NOMO-1 (cell line): ENCODE results near the gene GALNTL6.
"Not testable (repeated sequence)": the region's sequence is repeated elsewhere in the genome, so short reads cannot be mapped to it uniquely, and the experiment has no call there.

ENCODE experiments used
- DNase-seq, 2 experiments: peaks; one replicate each; lab custom pipeline; 2025; ENCODE audit not compliant: unreplicated experiment in 2 of 2; lab: John Stamatoyannopoulos, UW

Gene GALNTL6

DNA sequence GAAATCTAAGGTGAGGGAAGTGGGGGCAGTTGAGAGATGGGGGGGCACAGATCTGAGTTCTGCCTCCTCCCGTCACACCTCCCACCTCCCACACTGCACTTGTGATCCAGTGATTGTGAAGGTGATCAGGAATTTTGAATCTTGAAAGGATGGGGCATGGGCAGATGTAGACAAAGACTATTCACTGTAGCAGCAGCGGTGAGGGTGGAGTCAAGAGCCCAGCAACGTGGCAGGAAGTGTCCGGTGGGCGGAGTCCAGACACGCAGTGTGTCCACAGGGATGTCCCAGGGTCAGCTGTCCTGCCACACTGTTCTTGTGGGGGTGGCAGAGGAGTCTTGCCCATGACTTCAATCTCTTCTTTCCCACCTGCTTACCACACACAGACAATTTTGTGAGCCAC is 1024.9 kb downstream of the GALNTL6 start:
- DNase-seq: no peak

DNA sequence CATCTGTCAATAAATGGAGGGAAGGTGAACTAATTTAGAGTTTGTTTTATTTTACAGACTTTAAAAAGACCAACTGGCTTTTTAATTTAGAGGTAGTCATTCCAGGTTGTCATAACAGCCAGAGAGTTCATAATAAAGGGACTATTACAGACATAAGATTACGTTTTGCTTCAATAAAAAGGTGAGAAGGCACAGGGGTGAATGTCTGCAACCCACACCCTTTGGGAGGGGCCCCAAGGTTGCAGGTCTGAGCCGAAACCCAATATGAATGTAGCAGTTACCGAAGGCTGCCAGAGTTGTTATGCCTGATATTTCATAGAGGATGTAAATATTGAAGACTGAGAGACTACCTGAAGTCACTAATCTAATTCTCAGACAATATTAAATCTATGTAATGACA is 1025.7 kb downstream of the GALNTL6 start:
- no peak for DNase-seq

- no peak for DNase-seq
Measured at GRCh38 chr4:172842779-172843178, 1029.6 kb downstream of the GALNTL6 start.

DNA sequence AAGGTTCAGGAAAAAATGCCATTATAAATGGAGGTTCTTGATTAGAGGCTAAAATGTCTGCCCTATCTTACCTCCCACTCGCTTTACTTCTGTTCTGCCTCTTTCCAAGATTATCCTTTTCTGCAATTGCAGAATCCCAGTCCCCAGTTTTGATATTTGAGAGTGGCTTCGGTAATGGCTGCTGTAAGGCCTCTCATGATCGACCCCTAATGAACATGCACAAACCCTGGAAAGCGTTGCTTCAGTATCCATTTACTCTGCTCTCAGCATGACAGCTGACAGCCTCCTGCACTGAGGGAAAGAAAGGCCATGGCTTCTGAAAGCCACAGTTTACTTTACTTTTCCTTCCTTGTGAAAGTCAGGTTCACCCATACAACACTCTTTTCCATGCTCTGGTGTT is 1030.0 kb downstream of the GALNTL6 start:
- no peak for DNase-seq

- no peak for DNase-seq
Measured at GRCh38 chr4:172844556-172844955, 1031.4 kb downstream of the GALNTL6 start.

DNA sequence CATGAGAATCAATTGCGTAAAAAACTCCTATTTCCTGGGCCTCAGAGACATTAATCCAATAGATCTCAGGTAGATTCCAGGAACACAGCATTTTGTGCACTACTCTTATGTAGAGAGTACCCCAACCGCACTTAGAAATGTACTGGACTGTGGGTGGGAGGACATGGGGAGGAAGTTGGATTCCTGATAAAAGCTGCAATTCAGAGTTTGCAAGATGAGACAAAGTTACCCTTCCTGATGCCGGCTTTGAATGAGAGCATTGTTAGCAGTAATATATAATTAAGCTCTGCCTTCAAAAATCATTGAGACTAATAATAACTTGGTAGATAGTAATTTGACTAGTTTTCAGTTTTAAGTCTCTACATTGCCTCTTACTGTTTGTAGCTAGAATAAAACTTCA is 1032.1 kb downstream of the GALNTL6 start:
- DNase-seq: no peak

GRCh38 chr4:172850838-172851237 is 1037.6 kb downstream of the GALNTL6 start:
- DNase-seq: no peak

DNA sequence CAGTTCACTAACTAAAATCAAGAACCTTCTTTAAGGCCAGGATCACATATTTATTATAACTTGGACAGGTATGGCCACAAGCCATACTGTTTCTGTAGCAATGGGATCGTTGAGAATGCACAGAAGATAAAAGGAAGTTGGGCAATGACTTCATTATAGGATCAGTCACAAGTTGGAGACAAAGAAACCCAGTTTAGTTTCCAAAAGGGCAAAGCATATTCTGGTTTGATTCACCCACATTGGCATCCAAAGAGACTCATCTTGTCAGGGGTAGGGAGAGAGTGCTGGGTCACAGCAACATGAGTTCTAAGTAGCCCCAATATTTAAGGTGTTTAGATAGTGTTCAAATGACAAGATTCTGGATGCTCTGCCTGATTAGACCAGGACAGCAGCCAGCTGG is 1038.3 kb downstream of the GALNTL6 start:
- no peak for DNase-seq

- DNase-seq: no peak
Measured at GRCh38 chr4:172857026-172857425, 1043.8 kb downstream of the GALNTL6 start.

GRCh38 chr4:172858731-172859230 is 1045.6 kb downstream of the GALNTL6 start:
- no peak for DNase-seq

- DNase-seq: no peak
Measured at GRCh38 chr4:172865103-172865502, 1051.9 kb downstream of the GALNTL6 start.

- DNase-seq: no peak
Measured at GRCh38 chr4:172865531-172866127, 1052.4 kb downstream of the GALNTL6 start.

GRCh38 chr4:172866421-172866820 is 1053.2 kb downstream of the GALNTL6 start:
- DNase-seq: no peak

DNA sequence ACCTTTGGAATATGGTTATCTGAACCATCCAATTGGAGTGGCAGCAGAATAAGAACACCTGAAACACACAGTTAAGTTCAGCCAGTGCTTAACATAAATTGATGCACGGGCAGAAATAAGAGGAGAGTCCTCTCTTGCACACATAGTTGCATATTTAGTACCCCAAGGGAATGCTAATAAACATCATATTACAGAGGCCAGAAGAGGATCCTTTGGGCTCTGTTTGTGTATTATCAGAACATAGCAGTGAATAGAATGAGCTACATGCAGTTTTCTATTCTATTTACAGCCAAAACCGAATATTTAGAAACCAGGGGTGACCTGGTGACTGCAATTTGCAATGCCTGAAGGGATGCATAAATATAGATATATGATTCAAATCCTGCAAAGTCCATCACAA is 1054.6 kb downstream of the GALNTL6 start:
- no peak for DNase-seq

GRCh38 chr4:172868271-172868670 is 1055.1 kb downstream of the GALNTL6 start:
- DNase-seq: no peak

- no peak for DNase-seq
Measured at GRCh38 chr4:172869621-172870268, 1056.5 kb downstream of the GALNTL6 start.

- DNase-seq: no peak
Measured at GRCh38 chr4:172871381-172871780, 1058.2 kb downstream of the GALNTL6 start.

DNA sequence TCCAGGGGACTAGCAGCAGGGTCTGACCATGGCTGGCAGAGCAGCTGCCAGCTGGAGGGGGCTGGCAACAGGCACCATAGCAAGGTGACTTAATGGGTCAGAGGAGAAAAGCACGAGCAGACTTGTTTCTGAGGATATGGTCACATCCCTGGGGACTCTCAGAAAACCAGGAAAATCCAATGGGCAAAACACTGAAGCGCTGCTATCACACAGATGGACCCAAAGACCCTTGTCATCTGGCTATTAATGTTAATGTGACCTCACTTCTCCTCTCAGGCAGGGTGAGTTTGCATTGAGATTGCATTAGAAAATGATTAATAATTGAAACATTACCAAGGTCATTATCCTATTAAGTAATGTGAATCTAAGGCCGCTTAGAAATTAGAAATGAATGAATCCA is 1061.7 kb downstream of the GALNTL6 start:
- DNase-seq: no peak

DNA sequence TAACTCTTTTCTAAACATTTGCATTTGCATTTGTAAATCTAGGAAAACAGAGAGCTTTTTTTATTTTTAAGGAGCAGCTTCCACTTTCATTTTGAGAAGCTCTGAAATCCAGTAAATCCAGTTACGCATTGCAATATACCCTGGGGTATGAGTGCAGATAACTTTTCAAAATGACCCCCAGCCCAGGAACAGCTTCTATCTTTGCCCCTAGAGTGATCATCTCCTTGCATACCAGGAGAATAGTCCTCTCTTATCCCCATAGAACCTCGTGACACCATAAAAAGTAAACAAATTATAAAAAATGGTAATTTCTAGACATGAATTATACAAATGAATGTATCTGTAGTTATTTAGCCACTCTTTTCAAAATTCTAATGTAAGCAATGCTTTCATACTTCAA is 1063.2 kb downstream of the GALNTL6 start:
- no peak for DNase-seq

GRCh38 chr4:172881645-172882044 is 1068.4 kb downstream of the GALNTL6 start:
- DNase-seq: no peak

GRCh38 chr4:172887358-172887757 is 1074.2 kb downstream of the GALNTL6 start:
- not testable (repeated sequence) for DNase-seq

GRCh38 chr4:172887959-172888358 is 1074.8 kb downstream of the GALNTL6 start:
- DNase-seq: no peak

DNA sequence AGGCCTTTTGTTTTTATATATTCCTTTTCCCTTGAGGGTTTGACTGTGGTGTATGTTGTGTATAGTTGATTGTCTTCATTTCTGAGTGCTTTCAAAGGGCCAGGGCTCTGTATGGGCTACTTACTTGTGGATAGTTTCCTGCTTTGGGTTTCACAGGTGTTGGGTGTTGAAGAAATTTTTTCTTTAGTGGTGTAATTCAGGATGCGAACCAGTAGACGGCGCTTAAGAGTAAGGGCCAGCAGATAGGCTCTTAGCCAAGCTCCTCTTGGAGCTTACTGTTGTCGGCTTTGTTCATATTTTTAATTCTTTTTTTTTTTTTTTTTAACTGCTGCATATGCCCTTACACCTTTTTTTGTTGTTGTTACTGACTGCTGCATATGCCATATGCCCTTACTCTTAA is 1079.1 kb downstream of the GALNTL6 start:
- DNase-seq: peak; percentile 8 to 50
